MCF 10A (cell line): ENCODE data around the gene KIF15. TPM values are rescaled to one million over a fixed set of nuclear protein-coding genes. Genes with fewer than 3 reads are reported as not detected.
A peak's percentile ranks its signal among the peaks of the same experiment; 100 is the strongest.

Experiments
- Bru-seq: library from RNA; stranded (reverse); fragments of 400-500 nt; gene quantifications from one replicate; lab custom pipeline; 2021; lab: Mats Ljungman, UMichigan
- BruChase-seq, 2 experiments: library from RNA; stranded (reverse); fragments of 400-500 nt; gene quantifications; one replicate each; lab custom pipeline; 2021; lab: Mats Ljungman, UMichigan
- BruUV-seq: library from RNA; stranded (reverse); fragments of 400-500 nt; replicated peaks from 2 replicates; lab custom pipeline; 2021; lab: Mats Ljungman, UMichigan
- CTCF ChIA-PET: fragments of 300-600 bp; sonication (Branson Sonifier 250); formaldehyde crosslinking; extraction: SDS; loops from one replicate; lab custom pipeline; 2021; ENCODE audit warnings: antibody characterized with exemption, inconsistent platforms; lab: Yijun Ruan, JAX
- POLR2A ChIA-PET: fragments of 300-600, 350-650 bp; sonication (Branson Sonifier 250); formaldehyde crosslinking; extraction: SDS; loops from one replicate; lab custom pipeline; 2020; ENCODE audit warnings: antibody characterized with exemption, inconsistent platforms; lab: Yijun Ruan, JAX
- DNase-seq: peaks from one replicate; pipeline ENCODE4 v3.0.0-alpha.2; 2018; ENCODE audit not compliant: unreplicated experiment
- H3K27ac Mint-ChIP-seq: one replicate; pipeline ENCODE4 v1.8.0; 2022; ENCODE audit warnings: mild to moderate bottlenecking, low read depth, mixed read lengths; ENCODE audit not compliant: unreplicated experiment
- H3K27me3 Mint-ChIP-seq: one replicate; pipeline ENCODE4 v1.8.0; 2022; ENCODE audit warnings: mixed read lengths; ENCODE audit not compliant: insufficient read depth, unreplicated experiment
- H3K36me3 Mint-ChIP-seq: one replicate; pipeline ENCODE4 v1.8.0; 2022; ENCODE audit warnings: mild to moderate bottlenecking, moderate library complexity, mixed read lengths; ENCODE audit not compliant: insufficient read depth, unreplicated experiment
- H3K4me1 Mint-ChIP-seq: one replicate; pipeline ENCODE4 v1.8.0; 2022; ENCODE audit warnings: mixed read lengths; ENCODE audit not compliant: insufficient read depth, unreplicated experiment
- H3K4me3 Mint-ChIP-seq: one replicate; pipeline ENCODE4 v1.8.0; 2022; ENCODE audit warnings: mild to moderate bottlenecking, moderate library complexity, mixed read lengths; ENCODE audit not compliant: unreplicated experiment
- H3K9me3 Mint-ChIP-seq: one replicate; pipeline ENCODE4 v1.8.0; 2022; ENCODE audit warnings: mixed read lengths; ENCODE audit not compliant: unreplicated experiment
- intact Hi-C: fragments of 100-400 bp; cut with micrococcal nuclease; formaldehyde crosslinking; loops from 2 replicates; pipeline ENCODE4 v1.14.1; 2022
- long read RNA-seq: library from polyadenylated mRNA; stranded (forward); transcript quantifications from one replicate; pipeline ENCODE4 v2.0.0, GENCODE V29; 2022
- total RNA-seq: library from RNA; stranded (reverse); gene quantifications from 2 replicates; pipeline ENCODE4 v1.2.3, GENCODE V29; 2022
- TF ChIP-seq, protein P1 (sequence below): fragments of 200-600 bp; IDR thresholded peaks from one replicate; pipeline ENCODE4 v1.8.0; 2022; ENCODE audit warnings: antibody characterized with exemption, mild to moderate bottlenecking; ENCODE audit not compliant: unreplicated experiment

The KIF15 gene, protein sequence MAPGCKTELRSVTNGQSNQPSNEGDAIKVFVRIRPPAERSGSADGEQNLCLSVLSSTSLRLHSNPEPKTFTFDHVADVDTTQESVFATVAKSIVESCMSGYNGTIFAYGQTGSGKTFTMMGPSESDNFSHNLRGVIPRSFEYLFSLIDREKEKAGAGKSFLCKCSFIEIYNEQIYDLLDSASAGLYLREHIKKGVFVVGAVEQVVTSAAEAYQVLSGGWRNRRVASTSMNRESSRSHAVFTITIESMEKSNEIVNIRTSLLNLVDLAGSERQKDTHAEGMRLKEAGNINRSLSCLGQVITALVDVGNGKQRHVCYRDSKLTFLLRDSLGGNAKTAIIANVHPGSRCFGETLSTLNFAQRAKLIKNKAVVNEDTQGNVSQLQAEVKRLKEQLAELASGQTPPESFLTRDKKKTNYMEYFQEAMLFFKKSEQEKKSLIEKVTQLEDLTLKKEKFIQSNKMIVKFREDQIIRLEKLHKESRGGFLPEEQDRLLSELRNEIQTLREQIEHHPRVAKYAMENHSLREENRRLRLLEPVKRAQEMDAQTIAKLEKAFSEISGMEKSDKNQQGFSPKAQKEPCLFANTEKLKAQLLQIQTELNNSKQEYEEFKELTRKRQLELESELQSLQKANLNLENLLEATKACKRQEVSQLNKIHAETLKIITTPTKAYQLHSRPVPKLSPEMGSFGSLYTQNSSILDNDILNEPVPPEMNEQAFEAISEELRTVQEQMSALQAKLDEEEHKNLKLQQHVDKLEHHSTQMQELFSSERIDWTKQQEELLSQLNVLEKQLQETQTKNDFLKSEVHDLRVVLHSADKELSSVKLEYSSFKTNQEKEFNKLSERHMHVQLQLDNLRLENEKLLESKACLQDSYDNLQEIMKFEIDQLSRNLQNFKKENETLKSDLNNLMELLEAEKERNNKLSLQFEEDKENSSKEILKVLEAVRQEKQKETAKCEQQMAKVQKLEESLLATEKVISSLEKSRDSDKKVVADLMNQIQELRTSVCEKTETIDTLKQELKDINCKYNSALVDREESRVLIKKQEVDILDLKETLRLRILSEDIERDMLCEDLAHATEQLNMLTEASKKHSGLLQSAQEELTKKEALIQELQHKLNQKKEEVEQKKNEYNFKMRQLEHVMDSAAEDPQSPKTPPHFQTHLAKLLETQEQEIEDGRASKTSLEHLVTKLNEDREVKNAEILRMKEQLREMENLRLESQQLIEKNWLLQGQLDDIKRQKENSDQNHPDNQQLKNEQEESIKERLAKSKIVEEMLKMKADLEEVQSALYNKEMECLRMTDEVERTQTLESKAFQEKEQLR (N-terminal part only)
- total RNA-seq, result 5.6 and 10.6 TPM in 2 replicates
- percentile 48 among the genes with signal in this experiment for Bru-seq, nascent RNA
- BruChase-seq, experiment 1, labeled RNA remaining after a 6-hour chase, result percentile 39 among the genes with signal in this experiment
- BruChase-seq, experiment 2, labeled RNA remaining after a 2-hour chase, result percentile 45 among the genes with signal in this experiment
- long read RNA-seq, full-length matches to known transcripts, result 14 of 28 reads
- long read RNA-seq, partial matches to known transcripts, result 3 of 28 reads
- long read RNA-seq, other reads (novel, unspliced or antisense), result 11 of 28 reads

DNA sequence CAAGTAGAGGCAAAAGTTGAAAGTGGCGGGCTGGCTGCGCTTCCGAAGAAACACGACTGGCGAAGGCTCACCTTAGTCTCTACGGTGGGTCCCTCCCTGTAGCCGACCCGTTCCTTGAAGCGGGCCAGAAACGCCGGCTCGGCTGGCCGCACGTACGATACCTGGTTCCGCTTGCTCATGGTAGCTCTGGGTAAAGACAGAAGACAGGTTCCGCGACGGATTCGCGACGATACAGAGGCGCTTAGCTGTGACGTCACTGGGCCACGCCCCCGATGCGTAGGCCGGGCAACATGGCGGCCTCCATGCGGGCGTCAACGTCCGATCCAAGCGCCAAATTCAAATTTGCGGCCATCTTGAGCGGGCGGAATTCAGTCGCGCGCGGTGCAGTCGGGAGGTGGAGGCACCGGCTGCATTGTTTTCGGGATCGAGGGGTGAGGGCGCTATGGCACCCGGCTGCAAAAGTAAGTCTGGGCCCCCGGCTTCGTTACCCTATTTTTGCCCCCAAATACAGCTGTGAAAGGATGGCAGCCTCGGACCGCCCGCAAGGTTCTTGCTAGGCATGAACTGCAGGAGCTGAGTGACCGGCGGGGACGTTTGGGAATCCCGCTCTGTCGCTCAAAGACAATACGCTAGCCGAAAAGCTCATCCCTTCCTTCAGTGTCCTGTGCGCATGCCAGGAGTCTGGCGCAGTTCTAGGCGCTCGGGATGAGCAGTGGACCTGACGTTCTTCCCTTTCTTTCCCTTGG, at the start of gene KIF15, which contains the start of gene KIAA1143:
KIF15 (plus strand) TSS at position 371 of the 746 bp plus-strand sequence; CDS start at position 443, 72 bp downstream.
KIAA1143 (minus strand) TSS at position 196 of the 746 bp plus-strand sequence; CDS start at position 179, 17 bp downstream.
- intact Hi-C loops, result loop anchor here (1.0 to 5.0 kb wide), 4 partner anchors 134 to 231 kb away; partner anchors contain the start of gene ZNF197
- Mint-ChIP-seq H3K9me3 (peaks cover 5% of the 10 kb centered on the region), H3K27me3 (no peaks in the 10 kb centered on the region), H3K36me3 (peaks cover 21% of the 10 kb centered on the region), H3K27ac (peak within 1 kb of the TSS; percentile 88), H3K4me1 (peaks cover 11% of the 10 kb centered on the region), H3K4me3 (peak within 1 kb of the TSS; percentile 77)
- TF ChIP-seq, protein P1, sequence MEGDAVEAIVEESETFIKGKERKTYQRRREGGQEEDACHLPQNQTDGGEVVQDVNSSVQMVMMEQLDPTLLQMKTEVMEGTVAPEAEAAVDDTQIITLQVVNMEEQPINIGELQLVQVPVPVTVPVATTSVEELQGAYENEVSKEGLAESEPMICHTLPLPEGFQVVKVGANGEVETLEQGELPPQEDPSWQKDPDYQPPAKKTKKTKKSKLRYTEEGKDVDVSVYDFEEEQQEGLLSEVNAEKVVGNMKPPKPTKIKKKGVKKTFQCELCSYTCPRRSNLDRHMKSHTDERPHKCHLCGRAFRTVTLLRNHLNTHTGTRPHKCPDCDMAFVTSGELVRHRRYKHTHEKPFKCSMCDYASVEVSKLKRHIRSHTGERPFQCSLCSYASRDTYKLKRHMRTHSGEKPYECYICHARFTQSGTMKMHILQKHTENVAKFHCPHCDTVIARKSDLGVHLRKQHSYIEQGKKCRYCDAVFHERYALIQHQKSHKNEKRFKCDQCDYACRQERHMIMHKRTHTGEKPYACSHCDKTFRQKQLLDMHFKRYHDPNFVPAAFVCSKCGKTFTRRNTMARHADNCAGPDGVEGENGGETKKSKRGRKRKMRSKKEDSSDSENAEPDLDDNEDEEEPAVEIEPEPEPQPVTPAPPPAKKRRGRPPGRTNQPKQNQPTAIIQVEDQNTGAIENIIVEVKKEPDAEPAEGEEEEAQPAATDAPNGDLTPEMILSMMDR, result no peak
- TSS peak; percentile 71 for BruUV-seq
- ChIA-PET POLR2A (interaction anchor here (0.7 to 3.8 kb wide), 17 partner anchors 10 to 471 kb away, joined by 3 to 38 read pairs (median 5); partner anchors contain the start of genes EXOSC7, ZDHHC3 and ZNF197), CTCF (interaction anchor here (0.6 to 1.7 kb wide), 9 partner anchors 16 to 234 kb away, joined by 3 to 8 read pairs (median 4); no protein-coding TSS in a partner anchor)
- DNase-seq, result peak; percentile 96

DNA sequence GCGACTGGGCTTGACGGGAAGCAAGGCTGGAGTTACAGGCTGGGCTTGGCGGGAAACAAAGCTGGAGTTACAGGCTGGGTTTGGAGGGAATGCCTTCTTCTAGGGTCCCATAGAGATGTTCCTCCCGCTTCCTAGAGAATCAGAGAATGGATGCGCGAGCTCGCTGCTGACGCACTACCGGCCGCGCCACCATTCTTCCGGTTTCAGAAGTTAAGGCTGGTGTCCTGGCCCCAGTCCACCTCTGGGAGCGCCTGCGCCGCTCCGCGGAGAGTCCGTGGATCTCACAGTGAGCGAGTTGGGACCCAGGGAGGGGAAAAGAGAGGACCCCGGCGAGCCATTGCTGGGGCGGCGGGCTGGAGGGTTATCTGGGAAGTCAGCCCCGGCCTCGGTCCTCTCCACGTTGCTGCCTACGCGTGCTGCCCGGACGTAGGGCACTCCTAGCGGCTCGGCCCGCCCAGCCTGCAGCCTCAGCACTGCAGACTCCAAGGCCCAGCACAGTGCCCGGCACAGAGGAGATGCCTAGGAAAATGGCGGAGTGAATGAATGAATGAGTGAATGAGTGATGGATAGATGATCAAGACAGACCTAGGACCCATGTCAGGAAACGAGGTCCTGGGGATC, 49.0 kb upstream of the KIF15 start, which contains the start of gene ZNF502:
ZNF502 (plus strand) TSS at position 206 of the 621 bp plus-strand sequence. CDS start 7,602 bp downstream, outside the sequence.
- H3K36me3 Mint-ChIP-seq, result no peaks in the 10 kb centered on the region
- BruUV-seq, result no TSS peak
- H3K4me1 Mint-ChIP-seq, result no peaks in the 10 kb centered on the region
- ChIA-PET CTCF (interaction anchor here (0.7 kb wide), 1 partner anchor 260 kb away, joined by 3 read pairs; no protein-coding TSS in a partner anchor), POLR2A (interaction anchor here (0.6 kb wide), 1 partner anchor 12 kb away, joined by 3 read pairs; no protein-coding TSS in a partner anchor)
- H3K9me3 Mint-ChIP-seq, result peaks cover 8% of the 10 kb centered on the region
- H3K27ac Mint-ChIP-seq, result peak within 1 kb of the TSS; percentile 33
- no peaks in the 10 kb centered on the region for H3K27me3 Mint-ChIP-seq
- peak within 1 kb of the TSS; percentile 84 for H3K4me3 Mint-ChIP-seq
- peak; percentile 52 for DNase-seq
- intact Hi-C loops, result no loop called here
- TF ChIP-seq, protein P1, result no peak
